ENCODE data around the gene AHDC1. TPM values are rescaled to one million over a fixed set of nuclear protein-coding genes. Genes with fewer than 3 reads are reported as not detected.

AHDC1 gene
- total RNA-seq, 1 donor from 2014 or later: 7.0 TPM

DNA sequence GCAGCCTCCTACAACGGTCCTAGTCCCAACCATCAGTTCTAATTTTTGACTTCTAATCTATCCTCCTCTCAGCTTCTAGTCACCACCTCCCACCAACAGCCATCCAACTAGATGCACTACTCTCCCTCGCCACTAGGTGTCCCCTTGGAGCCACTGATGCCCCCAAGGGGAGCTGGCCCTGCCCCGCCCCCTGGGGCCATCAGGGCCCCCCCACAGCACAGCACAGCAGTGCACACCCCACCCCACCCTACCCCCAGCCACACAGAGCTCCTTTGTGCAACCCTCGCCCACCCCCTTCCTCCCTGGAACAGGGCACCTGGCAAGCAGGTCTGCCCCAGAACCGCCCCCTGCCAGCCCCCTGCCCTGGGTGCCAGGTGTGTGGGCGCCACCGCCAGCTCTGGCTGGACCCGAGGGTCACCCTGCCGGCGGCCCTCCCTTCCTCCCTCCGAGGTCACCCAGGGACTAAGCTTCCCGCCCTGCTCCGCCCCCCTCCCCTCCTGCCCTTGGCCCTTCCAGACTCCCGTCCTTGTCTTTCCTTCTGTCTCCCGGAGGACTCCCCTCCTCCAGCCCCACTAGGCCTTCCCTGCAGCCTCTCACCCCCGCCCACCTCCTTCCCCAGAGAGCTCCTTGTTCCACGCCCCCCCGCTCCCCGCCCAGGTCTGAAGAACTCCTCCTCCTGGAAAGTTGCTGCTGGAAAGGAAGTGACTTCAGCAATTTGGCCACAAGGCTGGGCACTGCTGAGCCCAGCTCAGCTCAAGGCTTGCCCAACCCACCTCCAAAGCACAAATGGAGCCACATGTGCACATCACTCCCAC lies 47.0 kb downstream of the AHDC1 start:
- H3K36me3 Mint-ChIP-seq: peaks cover 19% of the 10 kb centered on the region
- no peak overlapping the region for H2AFZ ChIP-seq (replicated peaks)
- no peak overlapping the region for H3K9ac ChIP-seq
- H3K27me3 ChIP-seq: no peaks in the 10 kb centered on the region
- H3K36me3 ChIP-seq: no peaks in the 10 kb centered on the region
- H3K9me3 Mint-ChIP-seq: no peaks in the 10 kb centered on the region
- H3K27ac ChIP-seq: peak overlapping the region; percentile 61
- no peaks in the 10 kb centered on the region for H3K9me3 ChIP-seq (ENCODE audit: low read depth)
- peak overlapping the region; percentile 28 for H3K4me3 Mint-ChIP-seq
- peak overlapping the region; percentile 41 for H3K4me2 ChIP-seq
- no peaks in the 10 kb centered on the region for H3K27me3 Mint-ChIP-seq (ENCODE audit: insufficient read depth, low read depth)
- peaks cover 70% of the 10 kb centered on the region for H3K79me2 ChIP-seq (ENCODE audit: low read depth)
- peaks cover 52% of the 10 kb centered on the region for H3K4me1 Mint-ChIP-seq
- TF ChIP-seq EZH2phosphoT487 (IDR thresholded peaks at IDR 0.05): no peak
- TF ChIP-seq EZH2 (IDR thresholded peaks at IDR 0.05): no peak
- TF ChIP-seq, protein P1, sequence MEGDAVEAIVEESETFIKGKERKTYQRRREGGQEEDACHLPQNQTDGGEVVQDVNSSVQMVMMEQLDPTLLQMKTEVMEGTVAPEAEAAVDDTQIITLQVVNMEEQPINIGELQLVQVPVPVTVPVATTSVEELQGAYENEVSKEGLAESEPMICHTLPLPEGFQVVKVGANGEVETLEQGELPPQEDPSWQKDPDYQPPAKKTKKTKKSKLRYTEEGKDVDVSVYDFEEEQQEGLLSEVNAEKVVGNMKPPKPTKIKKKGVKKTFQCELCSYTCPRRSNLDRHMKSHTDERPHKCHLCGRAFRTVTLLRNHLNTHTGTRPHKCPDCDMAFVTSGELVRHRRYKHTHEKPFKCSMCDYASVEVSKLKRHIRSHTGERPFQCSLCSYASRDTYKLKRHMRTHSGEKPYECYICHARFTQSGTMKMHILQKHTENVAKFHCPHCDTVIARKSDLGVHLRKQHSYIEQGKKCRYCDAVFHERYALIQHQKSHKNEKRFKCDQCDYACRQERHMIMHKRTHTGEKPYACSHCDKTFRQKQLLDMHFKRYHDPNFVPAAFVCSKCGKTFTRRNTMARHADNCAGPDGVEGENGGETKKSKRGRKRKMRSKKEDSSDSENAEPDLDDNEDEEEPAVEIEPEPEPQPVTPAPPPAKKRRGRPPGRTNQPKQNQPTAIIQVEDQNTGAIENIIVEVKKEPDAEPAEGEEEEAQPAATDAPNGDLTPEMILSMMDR (IDR thresholded peaks at IDR 0.05): peak; percentile 90
- DNase-seq (ENCODE audit: low spot score): peak; percentile 88
- H4K20me1 ChIP-seq (ENCODE audit: low read depth): peaks cover 87% of the 10 kb centered on the region
- peaks cover 41% of the 10 kb centered on the region for H3K4me1 ChIP-seq
- H3K27ac Mint-ChIP-seq: peak overlapping the region; percentile 95
- peaks cover 40% of the 10 kb centered on the region for H3F3A ChIP-seq (ENCODE audit: low read depth)
- no peak overlapping the region for H3K4me3 ChIP-seq

DNA sequence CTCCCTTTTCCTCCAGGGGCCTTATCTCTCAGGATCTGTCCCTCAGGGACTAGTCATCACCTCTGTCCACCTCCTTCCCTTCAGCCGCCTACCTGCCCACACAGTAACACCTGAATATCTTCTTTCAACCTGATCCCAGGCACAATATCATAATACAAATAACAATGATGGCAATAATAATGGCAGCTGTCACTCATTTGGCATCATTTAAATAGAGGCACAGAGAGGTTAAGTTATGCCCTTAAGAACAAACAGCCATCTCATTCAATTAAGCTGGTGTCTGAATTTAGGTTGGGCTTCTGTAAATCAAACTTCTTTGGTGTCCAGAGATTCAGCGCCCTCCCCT lies 47.5 kb downstream of the AHDC1 start:
- peaks cover 82% of the 10 kb centered on the region for H4K20me1 ChIP-seq (ENCODE audit: low read depth)
- H2AFZ ChIP-seq (replicated peaks): no peak overlapping the region
- H3K4me3 ChIP-seq: no peak overlapping the region
- no peak overlapping the region for H3K4me2 ChIP-seq
- Mint-ChIP-seq H3K36me3 (peaks cover 20% of the 10 kb centered on the region), H3K4me3 (peak overlapping the region; percentile 28), H3K27ac (peak overlapping the region; percentile 58), H3K9me3 (no peaks in the 10 kb centered on the region), H3K27me3 (ENCODE audit: insufficient read depth, low read depth) (peaks cover under 1% of the 10 kb centered on the region), H3K4me1 (peaks cover 46% of the 10 kb centered on the region)
- no peaks in the 10 kb centered on the region for H3K36me3 ChIP-seq
- no peaks in the 10 kb centered on the region for H3K27me3 ChIP-seq
- H3K4me1 ChIP-seq: peaks cover 35% of the 10 kb centered on the region
- peaks cover 35% of the 10 kb centered on the region for H3F3A ChIP-seq (ENCODE audit: low read depth)
- no peak overlapping the region for H3K9ac ChIP-seq
- H3K9me3 ChIP-seq (ENCODE audit: low read depth): no peaks in the 10 kb centered on the region
- no peak overlapping the region for H3K27ac ChIP-seq
- H3K79me2 ChIP-seq (ENCODE audit: low read depth): peaks cover 64% of the 10 kb centered on the region
- TF ChIP-seq, protein P1 (IDR thresholded peaks at IDR 0.05): no peak
- TF ChIP-seq EZH2phosphoT487 (IDR thresholded peaks at IDR 0.05) (no peak), EZH2 (IDR thresholded peaks at IDR 0.05) (no peak)
- no peak for DNase-seq (ENCODE audit: low spot score)

DNA sequence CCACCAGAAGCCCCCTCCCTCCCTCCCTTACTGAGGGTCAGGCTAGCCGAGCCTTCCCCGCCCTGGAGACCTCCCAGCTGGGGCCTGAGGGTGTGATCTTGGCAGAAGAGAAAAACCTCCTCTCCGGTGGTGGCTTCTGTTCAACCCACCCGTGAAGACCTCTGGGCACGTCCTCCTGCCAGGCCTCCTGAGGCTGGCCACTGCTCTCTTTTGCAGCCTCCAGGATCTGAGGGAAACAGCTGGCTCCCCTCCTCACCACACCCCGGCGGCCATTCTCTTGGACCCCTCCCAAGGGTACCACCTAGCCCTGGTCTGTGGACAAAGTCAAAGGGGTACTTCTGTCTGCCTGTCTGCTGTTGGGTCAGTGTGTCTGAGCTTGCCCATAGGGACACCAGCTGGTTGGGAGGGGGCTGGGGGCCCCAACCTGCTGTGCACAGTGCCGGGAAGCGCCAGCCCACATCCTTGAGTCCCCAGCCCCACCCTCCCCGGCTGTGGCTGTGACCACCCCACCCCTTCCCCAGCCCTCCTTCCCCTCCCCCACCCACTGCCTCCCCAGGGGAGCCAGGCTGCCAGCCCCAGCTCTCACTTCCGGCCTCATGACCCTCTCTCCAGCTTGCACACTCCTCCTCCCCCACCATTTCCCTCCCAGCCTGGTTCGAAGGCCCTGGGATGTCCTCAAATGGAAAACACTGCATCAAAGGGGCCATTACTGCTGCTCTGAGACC lies 48.1 kb downstream of the AHDC1 start:
- Mint-ChIP-seq H3K27ac (no peak overlapping the region), H3K4me3 (peak overlapping the region; percentile 64), H3K36me3 (peaks cover 22% of the 10 kb centered on the region), H3K4me1 (peaks cover 41% of the 10 kb centered on the region), H3K9me3 (no peaks in the 10 kb centered on the region), H3K27me3 (ENCODE audit: insufficient read depth, low read depth) (peaks cover 2% of the 10 kb centered on the region)
- peaks cover 30% of the 10 kb centered on the region for H3K4me1 ChIP-seq
- H3K4me2 ChIP-seq: no peak overlapping the region
- no peak overlapping the region for H3K4me3 ChIP-seq
- TF ChIP-seq, protein P1 (IDR thresholded peaks at IDR 0.05): no peak
- TF ChIP-seq EZH2 (IDR thresholded peaks at IDR 0.05): no peak
- TF ChIP-seq EZH2phosphoT487 (IDR thresholded peaks at IDR 0.05): no peak
- H3F3A ChIP-seq (ENCODE audit: low read depth): peaks cover 29% of the 10 kb centered on the region
- H3K27me3 ChIP-seq: no peaks in the 10 kb centered on the region
- no peak overlapping the region for H2AFZ ChIP-seq (replicated peaks)
- DNase-seq (ENCODE audit: low spot score): no peak
- H3K79me2 ChIP-seq (ENCODE audit: low read depth): peaks cover 59% of the 10 kb centered on the region
- no peaks in the 10 kb centered on the region for H3K36me3 ChIP-seq
- no peaks in the 10 kb centered on the region for H3K9me3 ChIP-seq (ENCODE audit: low read depth)
- H3K9ac ChIP-seq: no peak overlapping the region
- H4K20me1 ChIP-seq (ENCODE audit: low read depth): peaks cover 78% of the 10 kb centered on the region
- H3K27ac ChIP-seq: no peak overlapping the region

Data from neural progenitor cell (in vitro differentiated cells).